Measurements from ENCODE around the gene NQO2. TPM values are rescaled to one million over a fixed set of nuclear protein-coding genes. Genes with fewer than 3 reads are reported as not detected.

NQO2 gene
- total and polyA plus RNA-seq, 2 of the 13 experiments (the other 11 are each of a cell fraction or from before 2014, with no cell fraction given) = 32.2 to 56.5 TPM

- TF ChIP-seq ZSCAN20 (CRISPR knock-in tag; IDR thresholded peaks at IDR 0.05; ENCODE audit: borderline replicate concordance) = no peak
- no peak for TF ChIP-seq ZFP41 (CRISPR knock-in tag; IDR thresholded peaks at IDR 0.05; ENCODE audit: borderline replicate concordance)
- no peak for TF ChIP-seq ZZZ3 (CRISPR knock-in tag; IDR thresholded peaks at IDR 0.05; ENCODE audit: borderline replicate concordance)
- no peak for TF ChIP-seq ZNF616 (CRISPR knock-in tag; IDR thresholded peaks at IDR 0.05; ENCODE audit: low read depth)
- 0 out of 2 replicates have a peak, but pooled peaks have one; percentile 37 for TF ChIP-seq CCDC6 (CRISPR knock-in tag; IDR thresholded peaks at IDR 0.05)
- TF ChIP-seq ZNF570 (CRISPR knock-in tag; IDR thresholded peaks at IDR 0.05; ENCODE audit: borderline replicate concordance) = no peak
- TF ChIP-seq ATF1 (CRISPR knock-in tag; IDR thresholded peaks at IDR 0.05) = no peak
- no peak for TF ChIP-seq ZNF296 (CRISPR knock-in tag; conservative IDR thresholded peaks at IDR 0.05)
- no peak for TF ChIP-seq TCF7 (IDR thresholded peaks at IDR 0.05; ENCODE audit: low read depth)
- no peak for TF ChIP-seq FIP1L1 (IDR thresholded peaks at IDR 0.05; ENCODE audit: borderline replicate concordance, insufficient read depth, low read depth, low read length)
- TF ChIP-seq SYNCRIP (IDR thresholded peaks at IDR 0.05; ENCODE audit: insufficient read depth, low read depth, low read length) = no peak
- TF ChIP-seq, protein P1, sequence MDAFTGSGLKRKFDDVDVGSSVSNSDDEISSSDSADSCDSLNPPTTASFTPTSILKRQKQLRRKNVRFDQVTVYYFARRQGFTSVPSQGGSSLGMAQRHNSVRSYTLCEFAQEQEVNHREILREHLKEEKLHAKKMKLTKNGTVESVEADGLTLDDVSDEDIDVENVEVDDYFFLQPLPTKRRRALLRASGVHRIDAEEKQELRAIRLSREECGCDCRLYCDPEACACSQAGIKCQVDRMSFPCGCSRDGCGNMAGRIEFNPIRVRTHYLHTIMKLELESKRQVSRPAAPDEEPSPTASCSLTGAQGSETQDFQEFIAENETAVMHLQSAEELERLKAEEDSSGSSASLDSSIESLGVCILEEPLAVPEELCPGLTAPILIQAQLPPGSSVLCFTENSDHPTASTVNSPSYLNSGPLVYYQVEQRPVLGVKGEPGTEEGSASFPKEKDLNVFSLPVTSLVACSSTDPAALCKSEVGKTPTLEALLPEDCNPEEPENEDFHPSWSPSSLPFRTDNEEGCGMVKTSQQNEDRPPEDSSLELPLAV (CRISPR knock-in tag; conservative IDR thresholded peaks at IDR 0.05; ENCODE audit: low read depth) = no peak
- TF ChIP-seq ZNF24 (IDR thresholded peaks at IDR 0.05) = no peak
- no peak for TF ChIP-seq ZBTB42 (CRISPR knock-in tag; IDR thresholded peaks at IDR 0.05)
- 0 out of 2 replicates have a peak, but pooled peaks have one; percentile 79 for TF ChIP-seq MYNN (CRISPR knock-in tag; IDR thresholded peaks at IDR 0.05; ENCODE audit: low read depth)
- 0 out of 2 replicates have a peak, but pooled peaks have one; percentile 45 for TF ChIP-seq ZNF512B (CRISPR knock-in tag; IDR thresholded peaks at IDR 0.05; ENCODE audit: borderline replicate concordance)
- TF ChIP-seq RARA (CRISPR knock-in tag; IDR thresholded peaks at IDR 0.05) = 0 out of 2 replicates have a peak, but pooled peaks have one; percentile 6
- TF ChIP-seq ZNF160 (CRISPR knock-in tag; IDR thresholded peaks at IDR 0.05) = peak; percentile 81; the same call in 1 of the 2 replicates
- peak; percentile 79 for TF ChIP-seq ZBTB33 (CRISPR knock-in tag; IDR thresholded peaks at IDR 0.05)
These were observed 47.1 kb upstream of the NQO2 start (continued) for GRCh38 chr6:2952557-2953095.
